ENCODE data around the gene CEMIP2. TPM values are rescaled to one million over a fixed set of nuclear protein-coding genes. Genes with fewer than 3 reads are reported as not detected.

The CEMIP2 gene
- polyA plus RNA-seq, 1 of the 3 experiments (the other 2 are of a cell fraction), result 39.8 TPM

DNA sequence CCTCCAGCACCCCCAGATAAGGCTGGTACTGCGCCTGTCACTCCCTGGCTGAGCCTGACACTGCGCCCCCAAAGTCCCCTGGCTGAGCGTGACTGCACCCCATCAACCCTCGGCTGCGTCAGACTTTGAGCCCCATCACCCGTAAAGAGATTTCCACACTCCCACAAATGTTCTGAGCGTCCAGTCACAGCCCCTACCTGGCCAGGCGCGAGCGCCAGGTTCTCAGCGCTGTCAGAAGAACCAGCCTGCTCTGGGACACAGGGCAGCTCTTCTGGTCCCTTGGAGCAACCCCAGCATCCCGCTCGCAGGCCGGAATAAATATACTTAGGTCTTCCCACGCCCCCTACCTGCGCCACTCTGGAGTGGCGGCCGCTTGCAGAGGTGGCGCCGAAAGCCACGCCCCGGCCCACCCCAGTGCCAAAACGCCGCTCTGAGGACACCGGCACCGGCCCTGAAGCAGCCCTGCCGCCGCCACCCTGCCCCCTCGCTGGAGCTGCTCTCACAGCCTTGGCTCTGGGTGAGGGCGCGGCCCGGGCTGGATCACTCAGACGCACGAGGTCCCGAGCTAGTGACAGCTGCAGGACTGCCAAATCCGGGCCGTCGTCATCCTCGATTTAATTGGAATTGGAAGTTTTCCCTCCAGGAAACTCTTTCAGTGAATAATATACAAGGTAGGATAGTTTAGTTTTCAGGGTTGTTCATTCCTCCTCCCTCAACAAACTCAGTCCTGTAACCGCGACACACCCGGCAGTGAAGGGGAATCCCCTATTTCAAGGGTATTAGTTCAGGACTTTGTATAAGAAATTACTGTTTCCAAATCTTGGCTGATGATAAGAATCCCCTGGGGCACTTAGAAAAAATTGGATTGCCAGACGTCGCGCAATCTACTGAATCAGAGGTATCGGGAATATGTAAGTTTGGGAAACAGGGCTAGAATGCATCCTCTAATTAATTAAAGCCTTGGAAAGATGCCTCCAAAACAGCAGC is 1.2 kb upstream of the CEMIP2 start:
- peak overlapping the region; percentile 99 for H3K4me2 ChIP-seq
- H3K27ac ChIP-seq (ENCODE audit: low read depth in 2 of 2, low read length in 1 of 2), result no peak overlapping the region
- TF ChIP-seq MAX (IDR thresholded peaks at IDR 0.05; ENCODE audit: low read depth), result no peak
- TF ChIP-seq EP300 (IDR thresholded peaks at IDR 0.05; ENCODE audit: borderline replicate concordance in 1 of 2, low read depth in 1 of 2, low read length in 1 of 2), result no peak
- TF ChIP-seq YY1 (IDR thresholded peaks at IDR 0.05; ENCODE audit: low read depth), result no peak
- no peak for TF ChIP-seq GATA2 (CRISPR knock-in tag; IDR thresholded peaks at IDR 0.05)
- no peak for TF ChIP-seq SIN3A (IDR thresholded peaks at IDR 0.05; ENCODE audit: borderline replicate concordance, low read depth, low read length)
- TF ChIP-seq, protein P1, sequence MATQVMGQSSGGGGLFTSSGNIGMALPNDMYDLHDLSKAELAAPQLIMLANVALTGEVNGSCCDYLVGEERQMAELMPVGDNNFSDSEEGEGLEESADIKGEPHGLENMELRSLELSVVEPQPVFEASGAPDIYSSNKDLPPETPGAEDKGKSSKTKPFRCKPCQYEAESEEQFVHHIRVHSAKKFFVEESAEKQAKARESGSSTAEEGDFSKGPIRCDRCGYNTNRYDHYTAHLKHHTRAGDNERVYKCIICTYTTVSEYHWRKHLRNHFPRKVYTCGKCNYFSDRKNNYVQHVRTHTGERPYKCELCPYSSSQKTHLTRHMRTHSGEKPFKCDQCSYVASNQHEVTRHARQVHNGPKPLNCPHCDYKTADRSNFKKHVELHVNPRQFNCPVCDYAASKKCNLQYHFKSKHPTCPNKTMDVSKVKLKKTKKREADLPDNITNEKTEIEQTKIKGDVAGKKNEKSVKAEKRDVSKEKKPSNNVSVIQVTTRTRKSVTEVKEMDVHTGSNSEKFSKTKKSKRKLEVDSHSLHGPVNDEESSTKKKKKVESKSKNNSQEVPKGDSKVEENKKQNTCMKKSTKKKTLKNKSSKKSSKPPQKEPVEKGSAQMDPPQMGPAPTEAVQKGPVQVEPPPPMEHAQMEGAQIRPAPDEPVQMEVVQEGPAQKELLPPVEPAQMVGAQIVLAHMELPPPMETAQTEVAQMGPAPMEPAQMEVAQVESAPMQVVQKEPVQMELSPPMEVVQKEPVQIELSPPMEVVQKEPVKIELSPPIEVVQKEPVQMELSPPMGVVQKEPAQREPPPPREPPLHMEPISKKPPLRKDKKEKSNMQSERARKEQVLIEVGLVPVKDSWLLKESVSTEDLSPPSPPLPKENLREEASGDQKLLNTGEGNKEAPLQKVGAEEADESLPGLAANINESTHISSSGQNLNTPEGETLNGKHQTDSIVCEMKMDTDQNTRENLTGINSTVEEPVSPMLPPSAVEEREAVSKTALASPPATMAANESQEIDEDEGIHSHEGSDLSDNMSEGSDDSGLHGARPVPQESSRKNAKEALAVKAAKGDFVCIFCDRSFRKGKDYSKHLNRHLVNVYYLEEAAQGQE (IDR thresholded peaks at IDR 0.05; ENCODE audit: low read depth, low read length), result no peak
- TF ChIP-seq, protein P2, sequence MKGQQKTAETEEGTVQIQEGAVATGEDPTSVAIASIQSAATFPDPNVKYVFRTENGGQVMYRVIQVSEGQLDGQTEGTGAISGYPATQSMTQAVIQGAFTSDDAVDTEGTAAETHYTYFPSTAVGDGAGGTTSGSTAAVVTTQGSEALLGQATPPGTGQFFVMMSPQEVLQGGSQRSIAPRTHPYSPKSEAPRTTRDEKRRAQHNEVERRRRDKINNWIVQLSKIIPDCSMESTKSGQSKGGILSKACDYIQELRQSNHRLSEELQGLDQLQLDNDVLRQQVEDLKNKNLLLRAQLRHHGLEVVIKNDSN (IDR thresholded peaks at IDR 0.05; ENCODE audit: borderline replicate concordance, low read depth), result no peak
- no peak for TF ChIP-seq FOXJ3 (CRISPR knock-in tag; IDR thresholded peaks at IDR 0.05)
- TF ChIP-seq RFX5 (IDR thresholded peaks at IDR 0.05; ENCODE audit: low read length), result no peak
- TF ChIP-seq, protein P3, sequence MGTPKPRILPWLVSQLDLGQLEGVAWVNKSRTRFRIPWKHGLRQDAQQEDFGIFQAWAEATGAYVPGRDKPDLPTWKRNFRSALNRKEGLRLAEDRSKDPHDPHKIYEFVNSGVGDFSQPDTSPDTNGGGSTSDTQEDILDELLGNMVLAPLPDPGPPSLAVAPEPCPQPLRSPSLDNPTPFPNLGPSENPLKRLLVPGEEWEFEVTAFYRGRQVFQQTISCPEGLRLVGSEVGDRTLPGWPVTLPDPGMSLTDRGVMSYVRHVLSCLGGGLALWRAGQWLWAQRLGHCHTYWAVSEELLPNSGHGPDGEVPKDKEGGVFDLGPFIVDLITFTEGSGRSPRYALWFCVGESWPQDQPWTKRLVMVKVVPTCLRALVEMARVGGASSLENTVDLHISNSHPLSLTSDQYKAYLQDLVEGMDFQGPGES (IDR thresholded peaks at IDR 0.05; ENCODE audit: low read depth, low read length), result no peak
- TF ChIP-seq FOXM1 (IDR thresholded peaks at IDR 0.05; ENCODE audit: low read depth), result no peak
- TF ChIP-seq TEAD4 (IDR thresholded peaks at IDR 0.05; ENCODE audit: borderline replicate concordance, insufficient read depth), result no peak
- TF ChIP-seq RAD21 (IDR thresholded peaks at IDR 0.05; ENCODE audit: low read length), result no peak
- TF ChIP-seq TCF12 (IDR thresholded peaks at IDR 0.05), result no peak
- no peak; the same call in 1 of the 2 replicates for TF ChIP-seq EZH2phosphoT487 (IDR thresholded peaks at IDR 0.05; ENCODE audit: borderline replicate concordance, low read depth)
- TF ChIP-seq FOSL2 (IDR thresholded peaks at IDR 0.05; ENCODE audit: borderline replicate concordance, low read depth), result no peak
- no peak for TF ChIP-seq CTCF (IDR thresholded peaks at IDR 0.05)
- no peak for TF ChIP-seq MXI1 (IDR thresholded peaks at IDR 0.05; ENCODE audit: low read depth, low read length)
- H3K4me1 ChIP-seq (ENCODE audit: control insufficient read depth in 1 of 2, insufficient read depth in 2 of 2, low read depth in 1 of 2, low read length in 1 of 2), result peaks cover 8 to 19% of the 10 kb centered on the region in 2 experiments; a peak in 3 of 4 replicates
- peaks cover 7% of the 10 kb centered on the region for H3F3A ChIP-seq (replicated peaks; ENCODE audit: insufficient read depth)
- H3K9ac ChIP-seq, result no peak overlapping the region
- peaks cover 1% of the 10 kb centered on the region; the same call in 1 of the 2 replicates for H3K27me3 ChIP-seq (ENCODE audit: insufficient read depth)
- no peaks in the 10 kb centered on the region for H4K20me1 ChIP-seq (ENCODE audit: insufficient read depth)
- ChIA-PET POLR2A (no interaction called here), CTCF (interaction anchor here (0.7 to 1.7 kb wide), 2 partner anchors 165 to 167 kb away, joined by 3 to 6 read pairs; no protein-coding TSS in a partner anchor)
- DNase-seq, result peak; percentile 37
- H3K4me3 ChIP-seq (ENCODE audit: low read depth in 2 of 2, low read length in 1 of 2), result peak overlapping the region; percentile 45 to 80
- no peaks in the 10 kb centered on the region for H3K9me2 ChIP-seq
- no peaks in the 10 kb centered on the region for H3K36me3 ChIP-seq (replicated peaks in 1 of 2; ENCODE audit: control insufficient read depth in 1 of 2, insufficient read depth in 2 of 2, low read length in 1 of 2)
- no peaks in the 10 kb centered on the region for H3K9me3 ChIP-seq
- peaks cover 35% of the 10 kb centered on the region for H3K79me2 ChIP-seq (ENCODE audit: insufficient read depth)
- peak overlapping the region; percentile 74 for H2AFZ ChIP-seq (ENCODE audit: low read depth)
- 12% methylated on average over 21 of the region's 46 CpGs for WGBS (ENCODE audit: low lambda C conversion rate)
